Suprapubic skin (tissue), 4 donors: ENCODE measurements around the gene PPEF1. TPM values are rescaled to one million over a fixed set of nuclear protein-coding genes. Genes with fewer than 3 reads are reported as not detected.
A peak's percentile ranks its signal among the peaks of the same experiment; 100 is the strongest.
"Not testable (repeated sequence)": the region's sequence is repeated elsewhere in the genome, so short reads cannot be mapped to it uniquely, and the experiment has no call there.

ENCODE experiments used
- DNase-seq, 2 donors: peaks; one replicate each; pipeline ENCODE4 v3.0.0-alpha.2; 2019; ENCODE audit warnings: low spot score in 2 of 2
- H3K27ac ChIP-seq: fragments of 200-600 bp; sonication (generic); one replicate; pipeline ENCODE4 v1.5.1; 2019
- H3K27me3 ChIP-seq: fragments of 200-600 bp; sonication (generic); one replicate; pipeline ENCODE4 v1.5.1; 2019
- H3K36me3 ChIP-seq: fragments of 200-600 bp; sonication (generic); one replicate; pipeline ENCODE4 v1.5.1; 2019
- H3K4me1 ChIP-seq: fragments of 200-600 bp; sonication (generic); one replicate; pipeline ENCODE4 v1.5.1; 2019
- H3K4me3 ChIP-seq: fragments of 200-600 bp; sonication (generic); one replicate; pipeline ENCODE4 v1.5.1; 2019; ENCODE audit warnings: mild to moderate bottlenecking
- H3K9me3 ChIP-seq: fragments of 200-600 bp; sonication (generic); one replicate; pipeline ENCODE4 v1.5.1; 2019
- CTCF ChIP-seq, 2 donors: fragments of 200-600 bp in 1 of 2; fragments of 450-650 bp in 1 of 2; sonication (generic) in 1 of 2; IDR thresholded peaks; one replicate each; pipeline ENCODE4 v1.5.1; 2016 to 2019; ENCODE audit warnings: antibody characterized with exemption in 2 of 2, mild to moderate bottlenecking in 1 of 2, moderate library complexity in 1 of 2
- EP300 ChIP-seq: sonication (generic); formaldehyde crosslinking; IDR thresholded peaks from one replicate; pipeline ENCODE4 v1.6.1; 2017; ENCODE audit warnings: antibody characterized with exemption
- POLR2A ChIP-seq, 2 donors: fragments of 450-650 bp; IDR thresholded peaks; one replicate each; pipeline ENCODE4 v1.6.1; 2017; ENCODE audit warnings: antibody characterized with exemption in 2 of 2, mild to moderate bottlenecking in 2 of 2, moderate library complexity in 2 of 2
- POLR2AphosphoS5 ChIP-seq, 3 donors: sonication (generic); formaldehyde crosslinking; IDR thresholded peaks; one replicate each; pipeline ENCODE4 v1.6.1; 2017; ENCODE audit warnings: antibody characterized with exemption in 3 of 3
- WGBS: methylation state at CpG from one replicate; pipeline ENCODE4 v1.1.5; 2018; 5-methylcytosine and 5-hydroxymethylcytosine counted together
- total RNA-seq, 4 donors: library from RNA; depleted of rRNA; stranded (reverse); fragments of >200 nt; gene quantifications; one replicate each; pipeline ENCODE4 v1.1.0, GENCODE V29; 2016

The PPEF1 gene
- total RNA-seq, 4 donors from 2014 or later, result 0.26 to 2.3 TPM; not detected in 2

DNA sequence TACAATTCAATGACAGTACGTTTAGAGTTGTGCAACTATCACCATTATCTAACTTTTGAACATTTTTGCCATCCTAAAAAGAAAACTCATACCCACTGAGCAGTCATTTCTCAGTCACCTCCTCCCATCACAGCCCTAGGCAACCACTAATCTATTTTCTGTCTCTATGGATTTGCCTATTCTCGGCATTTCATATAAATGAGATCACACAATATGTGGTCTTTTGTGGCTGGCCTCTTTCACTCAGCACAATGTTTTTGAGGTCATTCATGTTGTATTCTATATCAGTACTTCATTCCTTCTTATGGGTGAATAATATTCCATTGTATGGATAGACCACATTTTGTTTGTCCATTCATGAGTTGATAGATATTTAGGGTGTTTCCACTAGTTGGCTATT lies 103.0 kb downstream of the PPEF1 start:
- DNase-seq, result no peak
- TF ChIP-seq EP300 (no peak), CTCF (IDR thresholded peaks at IDR 0.05) (no peak), POLR2A (IDR thresholded peaks at IDR 0.05) (no peak), POLR2AphosphoS5 (IDR thresholded peaks at IDR 0.05) (no peak)
- Histone ChIP-seq H3K4me3 (no peak overlapping the region), H3K4me1 (no peaks in the 10 kb centered on the region), H3K9me3 (no peaks in the 10 kb centered on the region), H3K36me3 (no peaks in the 10 kb centered on the region), H3K27ac (no peak overlapping the region), H3K27me3 (no peaks in the 10 kb centered on the region)
- WGBS, result 58% methylated on average over 2 of the region's 2 CpGs

GRCh38 chrX:18825375-18825774 lies 117.9 kb downstream of the PPEF1 start:
- no peaks in the 10 kb centered on the region for H3K9me3 ChIP-seq
- no peaks in the 10 kb centered on the region for H3K4me1 ChIP-seq
- no peaks in the 10 kb centered on the region for H3K36me3 ChIP-seq
- no peak overlapping the region for H3K27ac ChIP-seq
- TF ChIP-seq POLR2AphosphoS5 (IDR thresholded peaks at IDR 0.05), result no peak
- no peak for TF ChIP-seq CTCF (IDR thresholded peaks at IDR 0.05)
- WGBS, result 67% methylated on average over 2 of the region's 2 CpGs
- no peak for DNase-seq
- H3K4me3 ChIP-seq, result no peak overlapping the region
- no peaks in the 10 kb centered on the region for H3K27me3 ChIP-seq

DNA sequence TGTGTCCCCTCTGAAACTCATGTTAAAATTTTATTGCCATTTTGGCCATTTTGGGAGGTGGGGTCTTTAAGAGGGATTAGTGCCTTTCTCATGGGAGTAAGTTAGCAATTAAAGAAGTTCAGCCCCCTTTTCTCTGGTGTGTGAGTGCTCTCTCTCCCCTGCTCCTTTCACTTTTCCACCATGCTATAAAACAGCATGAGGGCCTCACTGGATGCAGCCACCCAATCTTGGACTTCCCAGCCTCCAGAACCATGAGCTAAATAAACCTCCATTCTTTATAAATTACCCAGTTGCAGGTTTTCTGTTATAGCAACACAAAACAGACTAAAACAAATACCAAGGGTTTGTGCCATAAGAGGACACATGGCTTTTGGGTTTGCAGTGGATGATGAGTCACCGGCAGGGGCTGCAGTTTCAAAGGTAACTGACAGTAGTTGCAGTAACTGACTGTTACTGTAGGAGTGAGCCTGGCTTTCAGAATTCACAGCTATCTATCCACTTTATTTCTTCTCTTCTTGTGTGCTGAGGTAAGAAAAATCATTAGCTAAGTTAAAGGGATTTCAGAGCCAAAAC lies 121.5 kb downstream of the PPEF1 start:
- H3K27me3 ChIP-seq, result no peaks in the 10 kb centered on the region
- TF ChIP-seq EP300 (no peak), CTCF (IDR thresholded peaks at IDR 0.05) (no peak), POLR2AphosphoS5 (IDR thresholded peaks at IDR 0.05) (no peak)
- H3K9me3 ChIP-seq, result no peaks in the 10 kb centered on the region
- H3K4me3 ChIP-seq, result no peak overlapping the region
- DNase-seq, result no peak
- H3K4me1 ChIP-seq, result no peaks in the 10 kb centered on the region
- 89% methylated on average over 1 of the region's 1 CpG for WGBS
- no peak overlapping the region for H3K27ac ChIP-seq
- no peaks in the 10 kb centered on the region for H3K36me3 ChIP-seq

- Histone ChIP-seq H3K4me3 (no peak overlapping the region), H3K9me3 (no peaks in the 10 kb centered on the region), H3K27ac (peak overlapping the region; percentile 29), H3K4me1 (no peaks in the 10 kb centered on the region), H3K36me3 (no peaks in the 10 kb centered on the region), H3K27me3 (no peaks in the 10 kb centered on the region)
- 61% methylated on average over 17 of the region's 22 CpGs for WGBS
- DNase-seq, result no peak
- TF ChIP-seq EP300, result no peak
- TF ChIP-seq POLR2A (IDR thresholded peaks at IDR 0.05), result no peak
- no peak for TF ChIP-seq POLR2AphosphoS5 (IDR thresholded peaks at IDR 0.05)
Observed at GRCh38 chrX:18833071-18833731, 125.8 kb downstream of the PPEF1 start.

GRCh38 chrX:18847901-18848300 lies 140.5 kb downstream of the PPEF1 start:
- not testable (repeated sequence) for H3K27ac ChIP-seq, H3K4me1 ChIP-seq, DNase-seq, H3K9me3 ChIP-seq, H3K4me3 ChIP-seq, H3K27me3 ChIP-seq, H3K36me3 ChIP-seq
- 79% methylated on average over 3 of the region's 3 CpGs for WGBS

GRCh38 chrX:18855919-18856644 lies 148.6 kb downstream of the PPEF1 start:
- Histone ChIP-seq H3K4me1 (no peaks in the 10 kb centered on the region), H3K4me3 (no peak overlapping the region), H3K27ac (no peak overlapping the region), H3K9me3 (no peaks in the 10 kb centered on the region), H3K36me3 (no peaks in the 10 kb centered on the region), H3K27me3 (no peaks in the 10 kb centered on the region)
- 67% methylated on average over 1 of the region's 1 CpG for WGBS
- TF ChIP-seq CTCF (IDR thresholded peaks at IDR 0.05), result no peak
- TF ChIP-seq POLR2A (IDR thresholded peaks at IDR 0.05), result no peak
- no peak for TF ChIP-seq POLR2AphosphoS5 (IDR thresholded peaks at IDR 0.05)
- TF ChIP-seq EP300, result no peak
- DNase-seq, result no peak
